ENCODE data around the gene MYT1. TPM values are rescaled to one million over a fixed set of nuclear protein-coding genes. Genes with fewer than 3 reads are reported as not detected.

MYT1 gene
- total and polyA plus RNA-seq, 2 of the 13 experiments (the other 11 are each of a cell fraction or from before 2014, with no cell fraction given), result 0.58 to 2.5 TPM

DNA sequence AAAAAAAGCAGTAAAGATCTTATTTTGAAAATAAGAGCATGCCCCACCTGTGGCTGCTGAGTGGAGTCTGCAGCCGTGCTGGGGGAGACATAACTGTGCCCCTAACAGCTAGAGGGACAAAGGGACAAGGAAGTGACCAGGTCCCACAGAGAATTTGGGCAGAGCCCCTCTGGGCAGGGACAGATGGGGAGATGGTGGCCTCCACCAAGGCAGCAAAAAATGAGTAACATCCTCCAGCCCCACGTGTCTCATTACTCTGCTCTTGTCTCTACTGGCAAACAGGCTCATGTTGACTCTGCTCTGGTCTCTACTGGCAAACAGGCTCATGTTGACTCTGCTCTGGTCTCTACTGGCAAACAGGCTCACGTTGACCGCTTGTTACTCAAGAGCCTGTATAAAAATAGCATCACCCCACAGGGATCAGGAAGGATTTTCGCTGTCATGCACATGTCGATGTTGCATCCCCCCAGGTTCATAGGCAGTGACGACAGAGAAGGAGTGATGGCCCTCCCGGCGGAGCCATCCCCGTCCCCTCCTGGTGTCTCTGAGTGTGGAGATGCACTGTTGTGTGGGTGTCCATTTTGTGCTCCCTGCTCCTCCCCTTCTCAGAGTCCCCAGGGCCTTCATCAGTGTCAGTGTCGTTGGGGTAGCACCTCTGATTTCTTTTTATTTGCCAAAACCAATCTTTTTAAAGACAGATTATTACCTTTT is 74.0 kb downstream of the MYT1 start (continued):
- TF ChIP-seq GMEB2 (CRISPR knock-in tag; IDR thresholded peaks at IDR 0.05; ENCODE audit: low read depth) (no peak), ZNF292 (CRISPR knock-in tag; IDR thresholded peaks at IDR 0.05; ENCODE audit: borderline replicate concordance, low read depth) (peak; percentile 79; the same call in 1 of the 2 replicates), RBM39 (IDR thresholded peaks at IDR 0.05; ENCODE audit: low read depth, low read length, poor library complexity, severe bottlenecking) (no peak), DMTF1 (CRISPR knock-in tag; IDR thresholded peaks at IDR 0.05) (no peak), ZNF343 (CRISPR knock-in tag; IDR thresholded peaks at IDR 0.05) (no peak), ZBTB1 (CRISPR knock-in tag; IDR thresholded peaks at IDR 0.05; ENCODE audit: borderline replicate concordance) (0 out of 2 replicates have a peak, but pooled peaks have one; percentile 41), ZNF580 (CRISPR knock-in tag; IDR thresholded peaks at IDR 0.05; ENCODE audit: borderline replicate concordance, low read depth) (peak; percentile 53; the same call in 1 of the 2 replicates), PRDM15 (CRISPR knock-in tag; IDR thresholded peaks at IDR 0.05) (no peak), PHF21A (CRISPR knock-in tag; IDR thresholded peaks at IDR 0.05) (peak; percentile 86), ARID2 (CRISPR knock-in tag; IDR thresholded peaks at IDR 0.05; ENCODE audit: borderline replicate concordance) (no peak), GABPA (IDR thresholded peaks at IDR 0.05; ENCODE audit: low read depth, low read length) (no peak), GABPA (CRISPR knock-in tag; IDR thresholded peaks at IDR 0.05; ENCODE audit: low read depth) (peak; percentile 18; the same call in 1 of the 2 replicates), ZNF296 (CRISPR knock-in tag; conservative IDR thresholded peaks at IDR 0.05) (no peak), ZSCAN31 (CRISPR knock-in tag; IDR thresholded peaks at IDR 0.05; ENCODE audit: low read depth) (0 out of 2 replicates have a peak, but pooled peaks have one; percentile 77), HNRNPK (IDR thresholded peaks at IDR 0.05; ENCODE audit: low read depth, low read length, poor library complexity, severe bottlenecking) (no peak), CHD4 (IDR thresholded peaks at IDR 0.05; ENCODE audit: borderline replicate concordance, low read length) (peak; percentile 74), ZNF83 (CRISPR knock-in tag; IDR thresholded peaks at IDR 0.05; ENCODE audit: borderline replicate concordance) (0 out of 2 replicates have a peak, but pooled peaks have one; percentile 17), KLF15 (CRISPR knock-in tag; IDR thresholded peaks at IDR 0.05; ENCODE audit: borderline replicate concordance) (no peak), ZNF564 (CRISPR knock-in tag; IDR thresholded peaks at IDR 0.05) (0 out of 2 replicates have a peak, but pooled peaks have one; percentile 41)
- TF ChIP-seq, protein P1, sequence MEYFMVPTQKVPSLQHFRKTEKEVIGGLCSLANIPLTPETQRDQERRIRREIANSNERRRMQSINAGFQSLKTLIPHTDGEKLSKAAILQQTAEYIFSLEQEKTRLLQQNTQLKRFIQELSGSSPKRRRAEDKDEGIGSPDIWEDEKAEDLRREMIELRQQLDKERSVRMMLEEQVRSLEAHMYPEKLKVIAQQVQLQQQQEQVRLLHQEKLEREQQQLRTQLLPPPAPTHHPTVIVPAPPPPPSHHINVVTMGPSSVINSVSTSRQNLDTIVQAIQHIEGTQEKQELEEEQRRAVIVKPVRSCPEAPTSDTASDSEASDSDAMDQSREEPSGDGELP (IDR thresholded peaks at IDR 0.05; ENCODE audit: borderline replicate concordance, low read depth), result no peak

Measured in HepG2 (cell line).